Stomach smooth muscle (tissue), 2 donors: ENCODE measurements around the gene TOP1.

Experiments used
- H3K27ac ChIP-seq: one replicate; pipeline ENCODE4 v1.7.0; 2013; ENCODE audit warnings: mild to moderate bottlenecking, low read length, inconsistent platforms
- H3K27me3 ChIP-seq, 2 donors: one replicate each; pipeline ENCODE4 v1.7.0; 2013; ENCODE audit warnings: low read length in 2 of 2; ENCODE audit not compliant: insufficient read depth in 2 of 2, control insufficient read depth in 1 of 2
- H3K36me3 ChIP-seq, 2 donors: one replicate each; pipeline ENCODE4 v1.7.0; 2013; ENCODE audit warnings: low read length in 2 of 2; ENCODE audit not compliant: control insufficient read depth in 2 of 2, insufficient read depth in 2 of 2
- H3K4me1 ChIP-seq: one replicate; pipeline ENCODE4 v1.7.0; 2013; ENCODE audit warnings: low read length; ENCODE audit not compliant: control insufficient read depth, insufficient read depth
- H3K4me3 ChIP-seq, 2 donors: one replicate each; pipeline ENCODE4 v1.7.0; 2013; ENCODE audit warnings: low read length in 2 of 2
- H3K9ac ChIP-seq, 2 donors: one replicate each; pipeline ENCODE4 v1.7.0; 2013; ENCODE audit warnings: low read length in 2 of 2, mild to moderate bottlenecking in 1 of 2
- H3K9me3 ChIP-seq, 2 donors: one replicate each; pipeline ENCODE4 v1.7.0; 2013; ENCODE audit warnings: low read length in 2 of 2; ENCODE audit not compliant: control insufficient read depth in 2 of 2
- donor health status: healthy.
- donor health status: Pancreatic carcinoma.

Gene TOP1

GRCh38 chr20:41140226-41141133 lies 111.9 kb downstream of the TOP1 start:
- H3K27me3 ChIP-seq = no peaks in the 10 kb centered on the region
- H3K4me1 ChIP-seq = peaks cover 62% of the 10 kb centered on the region
- peak overlapping the region; percentile 30 to 36 for H3K9ac ChIP-seq
- peak overlapping the region; percentile 46 for H3K27ac ChIP-seq
- H3K36me3 ChIP-seq = peaks cover 0 to 5% of the 10 kb centered on the region in 2 donors
- peak overlapping the region in 1 of 2 donors; percentile 29 for H3K4me3 ChIP-seq
- no peaks in the 10 kb centered on the region for H3K9me3 ChIP-seq

DNA sequence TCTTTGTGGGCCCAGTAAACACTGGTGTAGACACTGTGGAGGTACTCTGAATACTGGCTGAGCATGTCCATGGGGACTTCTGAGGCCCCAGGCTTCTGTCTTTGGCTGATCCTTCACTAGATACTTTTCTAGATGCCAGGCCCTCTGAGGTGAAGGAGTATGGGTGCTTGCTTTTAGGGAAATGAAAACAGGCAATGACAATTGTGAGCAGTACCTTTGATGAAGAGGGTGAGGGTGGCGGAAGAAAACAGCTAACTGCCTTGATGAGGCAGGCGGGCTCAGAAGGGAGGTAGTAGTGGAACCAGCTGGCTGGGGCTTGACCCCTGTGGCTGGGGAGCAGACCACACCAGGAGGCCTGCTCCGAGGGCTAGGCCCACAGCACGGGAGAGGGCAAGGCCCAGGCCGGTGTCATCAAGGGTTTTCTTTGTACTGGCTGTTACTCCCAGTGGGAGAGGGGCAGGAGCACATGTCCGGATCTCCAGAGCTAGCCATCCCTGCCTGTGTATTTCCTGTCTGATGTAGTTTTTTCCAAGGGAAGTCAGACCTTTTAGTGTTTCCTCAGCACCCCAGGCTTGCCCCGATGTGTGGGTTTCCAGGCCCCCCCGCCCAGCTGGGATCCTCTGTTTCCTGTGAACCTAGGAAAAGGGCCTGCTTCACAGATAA lies 112.7 kb downstream of the TOP1 start:
- H3K36me3 ChIP-seq = peaks cover 0 to 5% of the 10 kb centered on the region in 2 donors
- peaks cover 65% of the 10 kb centered on the region for H3K4me1 ChIP-seq
- H3K4me3 ChIP-seq = peak overlapping the region in 1 of 2 donors; percentile 35
- H3K9me3 ChIP-seq = no peaks in the 10 kb centered on the region
- H3K27me3 ChIP-seq = no peaks in the 10 kb centered on the region
- no peak overlapping the region for H3K9ac ChIP-seq
- peak overlapping the region; percentile 46 for H3K27ac ChIP-seq

GRCh38 chr20:41142245-41142644 lies 113.6 kb downstream of the TOP1 start:
- H3K27me3 ChIP-seq = no peaks in the 10 kb centered on the region
- H3K9ac ChIP-seq = no peak overlapping the region
- H3K36me3 ChIP-seq = peaks cover 0 to 5% of the 10 kb centered on the region in 2 donors
- no peak overlapping the region for H3K4me3 ChIP-seq
- H3K9me3 ChIP-seq = no peaks in the 10 kb centered on the region
- H3K27ac ChIP-seq = peak overlapping the region; percentile 46
- peaks cover 70% of the 10 kb centered on the region for H3K4me1 ChIP-seq

DNA sequence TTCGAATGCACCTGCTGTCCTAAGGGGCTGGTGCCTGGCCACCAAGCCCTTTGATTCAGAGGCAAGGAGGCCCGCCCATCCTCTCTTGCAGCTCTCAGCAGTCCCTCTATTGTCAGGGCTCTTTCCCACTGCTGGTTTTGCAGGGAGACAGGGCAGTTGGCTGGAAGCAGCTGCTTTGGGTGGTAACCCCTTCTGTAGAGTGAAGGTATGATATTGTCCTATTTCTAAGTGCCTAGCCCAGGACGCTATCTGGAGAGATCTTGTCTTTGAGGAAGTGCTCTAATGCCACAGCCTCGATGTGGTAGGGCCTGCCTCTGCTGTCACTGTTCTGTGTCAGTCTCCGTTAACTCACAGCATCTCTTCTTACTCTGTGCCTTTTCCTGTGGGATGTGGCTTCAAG lies 114.3 kb downstream of the TOP1 start:
- Histone ChIP-seq H3K9me3 (no peaks in the 10 kb centered on the region), H3K36me3 (peaks cover 0 to 5% of the 10 kb centered on the region in 2 donors), H3K27me3 (no peaks in the 10 kb centered on the region), H3K4me1 (peaks cover 70% of the 10 kb centered on the region), H3K4me3 (no peak overlapping the region), H3K9ac (no peak overlapping the region), H3K27ac (no peak overlapping the region)

- H3K36me3 ChIP-seq = peaks cover 0 to 5% of the 10 kb centered on the region in 2 donors
Observed at GRCh38 chr20:41143354-41143753, 114.7 kb downstream of the TOP1 start.

GRCh38 chr20:41145317-41145716 lies 116.7 kb downstream of the TOP1 start:
- Histone ChIP-seq H3K4me1 (peaks cover 65% of the 10 kb centered on the region), H3K36me3 (peaks cover 0 to 5% of the 10 kb centered on the region in 2 donors), H3K9me3 (no peaks in the 10 kb centered on the region), H3K27ac (peak overlapping the region; percentile 37), H3K4me3 (peak overlapping the region in 1 of 2 donors; percentile 35), H3K27me3 (no peaks in the 10 kb centered on the region), H3K9ac (no peak overlapping the region)

More at GRCh38 chr20:41143354-41143753, 114.7 kb downstream of the TOP1 start:
- no peak overlapping the region for H3K9ac ChIP-seq
- peaks cover 74% of the 10 kb centered on the region for H3K4me1 ChIP-seq
- no peaks in the 10 kb centered on the region for H3K27me3 ChIP-seq
- H3K27ac ChIP-seq = no peak overlapping the region
- H3K9me3 ChIP-seq = no peaks in the 10 kb centered on the region
- H3K4me3 ChIP-seq = no peak overlapping the region

- Histone ChIP-seq H3K27ac (peak overlapping the region; percentile 37), H3K36me3 (peaks cover 0 to 8% of the 10 kb centered on the region in 2 donors), H3K9me3 (no peaks in the 10 kb centered on the region), H3K9ac (no peak overlapping the region), H3K27me3 (no peaks in the 10 kb centered on the region), H3K4me3 (no peak overlapping the region), H3K4me1 (peaks cover 64% of the 10 kb centered on the region)
Observed at GRCh38 chr20:41145821-41146620, 117.4 kb downstream of the TOP1 start.

DNA sequence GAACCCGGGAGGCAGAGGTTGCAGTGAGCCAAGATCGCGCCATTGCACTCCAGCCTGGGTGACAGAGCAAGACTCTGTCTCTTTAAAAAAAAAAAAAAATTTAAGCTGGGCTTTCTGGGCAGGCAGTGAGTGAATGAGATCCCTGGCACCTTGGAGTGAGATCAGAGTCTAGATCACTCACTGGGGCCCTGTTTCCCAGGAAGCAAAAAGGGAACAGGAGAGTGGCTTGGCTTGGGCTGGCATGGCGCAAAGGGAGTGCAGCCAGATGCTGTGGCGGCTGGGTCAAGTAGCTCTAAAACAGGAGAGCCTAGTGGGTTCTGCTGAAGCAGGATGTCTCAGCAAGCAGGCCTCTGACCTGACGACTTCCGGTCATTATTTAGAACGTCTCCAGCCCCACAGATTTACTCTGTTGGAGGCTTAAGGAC lies 119.2 kb downstream of the TOP1 start:
- H3K4me3 ChIP-seq = peak overlapping the region in 1 of 2 donors; percentile 22
- H3K4me1 ChIP-seq = peaks cover 50% of the 10 kb centered on the region
- no peak overlapping the region for H3K27ac ChIP-seq
- peaks cover 0 to 9% of the 10 kb centered on the region in 2 donors for H3K36me3 ChIP-seq
- H3K27me3 ChIP-seq = no peaks in the 10 kb centered on the region
- H3K9ac ChIP-seq = peak overlapping the region in 1 of 2 donors; percentile 13
- H3K9me3 ChIP-seq = no peaks in the 10 kb centered on the region

GRCh38 chr20:41148942-41149341 lies 120.3 kb downstream of the TOP1 start:
- peaks cover 46% of the 10 kb centered on the region for H3K4me1 ChIP-seq
- H3K4me3 ChIP-seq = no peak overlapping the region
- no peaks in the 10 kb centered on the region for H3K27me3 ChIP-seq
- H3K9ac ChIP-seq = no peak overlapping the region
- peaks cover 0 to 9% of the 10 kb centered on the region in 2 donors for H3K36me3 ChIP-seq
- no peaks in the 10 kb centered on the region for H3K9me3 ChIP-seq
- no peak overlapping the region for H3K27ac ChIP-seq

DNA sequence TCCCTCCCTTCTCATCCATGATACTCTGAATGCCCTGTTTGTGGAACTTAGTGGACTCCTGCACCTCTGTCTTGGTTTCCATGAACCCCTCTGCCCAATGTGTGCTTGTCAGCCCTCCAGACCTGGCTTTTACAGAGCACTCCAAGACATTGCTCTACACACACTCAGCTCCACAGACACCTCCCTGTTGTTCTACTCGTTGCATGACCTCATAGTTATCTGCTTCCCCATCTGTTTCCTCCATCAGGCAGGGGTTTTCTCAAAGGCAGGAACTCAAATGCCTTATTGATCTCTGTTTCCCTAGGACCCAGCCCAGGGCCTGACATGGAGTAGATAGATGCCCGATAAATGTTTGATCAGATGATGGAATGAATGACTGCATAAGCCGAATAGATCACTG lies 122.0 kb downstream of the TOP1 start:
- H3K4me3 ChIP-seq = no peak overlapping the region
- H3K9ac ChIP-seq = no peak overlapping the region
- no peaks in the 10 kb centered on the region for H3K9me3 ChIP-seq
- H3K27ac ChIP-seq = no peak overlapping the region
- no peaks in the 10 kb centered on the region for H3K27me3 ChIP-seq
- peaks cover 0 to 4% of the 10 kb centered on the region in 2 donors for H3K36me3 ChIP-seq
- H3K4me1 ChIP-seq = peaks cover 52% of the 10 kb centered on the region
